ENCODE measurements around the gene ATP1B1. TPM values are rescaled to one million over a fixed set of nuclear protein-coding genes. Genes with fewer than 3 reads are reported as not detected.

Gene ATP1B1
- total and polyA plus RNA-seq, 2 of the 13 experiments (the other 11 are each of a cell fraction or from before 2014, with no cell fraction given) = 134 to 135 TPM

GRCh38 chr1:169148472-169149252 lies 42.2 kb downstream of the ATP1B1 start (continued):
- TF ChIP-seq ZBTB33 (CRISPR knock-in tag; IDR thresholded peaks at IDR 0.05) (peak; percentile 70; the same call in 1 of the 2 replicates), YEATS4 (CRISPR knock-in tag; IDR thresholded peaks at IDR 0.05; ENCODE audit: borderline replicate concordance) (peak; percentile 72), HMG20B (CRISPR knock-in tag; conservative IDR thresholded peaks at IDR 0.05) (0 out of 2 replicates have a peak, but pooled peaks have one; percentile 44), SNAPC2 (CRISPR knock-in tag; IDR thresholded peaks at IDR 0.05) (0 out of 2 replicates have a peak, but pooled peaks have one; percentile 43), ZNF609 (CRISPR knock-in tag; IDR thresholded peaks at IDR 0.05; ENCODE audit: borderline replicate concordance) (peak; percentile 55; the same call in 1 of the 2 replicates), PAWR (CRISPR knock-in tag; IDR thresholded peaks at IDR 0.05; ENCODE audit: borderline replicate concordance) (no peak), GFI1 (CRISPR knock-in tag; IDR thresholded peaks at IDR 0.05; ENCODE audit: borderline replicate concordance) (no peak; the same call in 1 of the 2 replicates), TBX2 (CRISPR knock-in tag; IDR thresholded peaks at IDR 0.05; ENCODE audit: borderline replicate concordance) (peak; percentile 78), ZNF75D (CRISPR knock-in tag; IDR thresholded peaks at IDR 0.05; ENCODE audit: borderline replicate concordance) (no peak), CERS6 (CRISPR knock-in tag; IDR thresholded peaks at IDR 0.05) (no peak), ARID2 (CRISPR knock-in tag; IDR thresholded peaks at IDR 0.05; ENCODE audit: borderline replicate concordance) (0 out of 2 replicates have a peak, but pooled peaks have one; percentile 63), HNRNPUL1 (IDR thresholded peaks at IDR 0.05; ENCODE audit: low read depth, low read length) (peak; percentile 96), AGO2 (optimal IDR thresholded peaks at IDR 0.05; ENCODE audit: low read depth, low read length) (no peak), MED1 (CRISPR knock-in tag; IDR thresholded peaks at IDR 0.05) (peak; percentile 95), NR2F6 (IDR thresholded peaks at IDR 0.05) (peak; percentile 87), NR2F6 (CRISPR knock-in tag; IDR thresholded peaks at IDR 0.05) (peak; percentile 90), RBM39 (IDR thresholded peaks at IDR 0.05; ENCODE audit: low read depth, low read length, poor library complexity, severe bottlenecking) (no peak), FOXP1 (IDR thresholded peaks at IDR 0.05) (no peak), FOXP1 (CRISPR knock-in tag; IDR thresholded peaks at IDR 0.05) (peak; percentile 65; the same call in 1 of the 2 replicates), FOXO1 (CRISPR knock-in tag; IDR thresholded peaks at IDR 0.05) (peak; percentile 74)
